ENCODE measurements around the gene MARCHF4. TPM values are rescaled to one million over a fixed set of nuclear protein-coding genes. Genes with fewer than 3 reads are reported as not detected.

Gene MARCHF4
- total RNA-seq, 1 experiment from 2014 or later = not detected

GRCh38 chr2:216388046-216388884, 16.0 kb upstream of the MARCHF4 start:
- no peaks in the 10 kb centered on the region for H3K36me3 ChIP-seq (ENCODE audit: control insufficient read depth in 1 of 2, insufficient read depth in 2 of 2, low read length in 2 of 2)
- H4K20me1 ChIP-seq (ENCODE audit: insufficient read depth) = no peaks in the 10 kb centered on the region
- no peak overlapping the region for H3K4me3 ChIP-seq (replicated peaks in 1 of 2; ENCODE audit: low read depth in 1 of 2, low read length in 2 of 2)
- H3K9me3 ChIP-seq (ENCODE audit: control insufficient read depth in 1 of 2, insufficient read depth in 1 of 2, low read depth in 1 of 2, low read length in 2 of 2) = no peaks in the 10 kb centered on the region
- H3K79me2 ChIP-seq (ENCODE audit: insufficient read depth, low read length) = no peaks in the 10 kb centered on the region
- intact Hi-C loops (cut with micrococcal nuclease) = no loop called here
- no peaks in the 10 kb centered on the region for H3K9me2 ChIP-seq (ENCODE audit: insufficient read depth)
- RAD21 ChIA-PET (ENCODE audit: low non-redundant PET in 1 of 2, low total read pairs in 2 of 2, uncharacterized antibody in 2 of 2, unreplicated experiment in 2 of 2) = no interaction called here
- CTCF ChIA-PET = no interaction called here
- no peak overlapping the region for H2AFZ ChIP-seq (ENCODE audit: low read depth, low read length, poor library complexity, severe bottlenecking)
- no peaks in the 10 kb centered on the region for H3K27me3 ChIP-seq (ENCODE audit: insufficient read depth, low read length)
- DNase-seq (ENCODE audit: low read depth, low spot score) (no peak), ATAC-seq (no peak)
- no peak overlapping the region for H3K4me2 ChIP-seq (ENCODE audit: low read length)
- BruUV-seq (replicated peaks) = no TSS peak
- POLR2A ChIA-PET = no interaction called here
- H3K9ac ChIP-seq (ENCODE audit: low read length) = no peak overlapping the region
- H3K4me1 ChIP-seq (ENCODE audit: control insufficient read depth in 1 of 2, insufficient read depth in 2 of 2, low read length in 2 of 2) = peaks cover 0 to 7% of the 10 kb centered on the region in 2 experiments; a peak in 2 of 4 replicates
- no peak for TF ChIP-seq POLR2AphosphoS5 (IDR thresholded peaks at IDR 0.05; ENCODE audit: low read depth, low read length)
- TF ChIP-seq REST (IDR thresholded peaks at IDR 0.05; ENCODE audit: low read depth) = no peak
- TF ChIP-seq EGR1 (IDR thresholded peaks at IDR 0.05; ENCODE audit: low read depth) = no peak
- no peak for TF ChIP-seq ATF3 (IDR thresholded peaks at IDR 0.05)
- TF ChIP-seq CTCF (IDR thresholded peaks at IDR 0.05 in 2 of 3, conservative IDR thresholded peaks at IDR 0.05 in 1 of 3; ENCODE audit: borderline replicate concordance in 1 of 3, insufficient read depth in 1 of 3, low read depth in 2 of 3, low read length in 2 of 3) = no peak
- TF ChIP-seq ELF1 (IDR thresholded peaks at IDR 0.05; ENCODE audit: borderline replicate concordance, low read depth) = no peak
- TF ChIP-seq ZBTB33 (IDR thresholded peaks at IDR 0.05; ENCODE audit: extremely low read depth, insufficient replicate concordance, low read length) = no peak
- no peak overlapping the region for H3K27ac ChIP-seq (ENCODE audit: low read depth, low read length)

Measured in HCT116 (cell line).